Lung (tissue), 12 donors: ENCODE measurements around the gene ANKRD33. TPM values are rescaled to one million over a fixed set of nuclear protein-coding genes. Genes with fewer than 3 reads are reported as not detected.
A peak's percentile ranks its signal among the peaks of the same experiment; 100 is the strongest.

Source experiments
- ATAC-seq: fragments of 200-7000 bp; cut with Tn5 transposase; one replicate; pipeline ENCODE4 v1.9.1; 2020; ENCODE audit warnings: moderate number of reproducible peaks; ENCODE audit not compliant: insufficient read depth, low FRiP score
- DNase-seq, 3 donors: peaks; one replicate each; pipeline ENCODE4 v3.0.0-alpha.2; 2013 to 2017
- H3K27ac ChIP-seq, 2 donors: one replicate each; pipeline ENCODE4 v1.5.1; 2013; ENCODE audit warnings: mild to moderate bottlenecking in 2 of 2, moderate library complexity in 2 of 2, control low read depth in 1 of 2, inconsistent platforms in 1 of 2, low read depth in 1 of 2, low read length in 1 of 2
- H3K27me3 ChIP-seq, 3 donors: one replicate each; pipeline ENCODE4 v1.5.1; 2013; ENCODE audit warnings: low read length in 2 of 3; ENCODE audit not compliant: control insufficient read depth in 3 of 3, insufficient read depth in 3 of 3
- H3K36me3 ChIP-seq, 4 donors: one replicate each; pipeline ENCODE4 v1.5.1; 2013; ENCODE audit warnings: low read length in 4 of 4, mild to moderate bottlenecking in 1 of 4, moderate library complexity in 1 of 4; ENCODE audit not compliant: control insufficient read depth in 4 of 4, insufficient read depth in 4 of 4
- H3K4me1 ChIP-seq, 5 donors: one replicate each; pipeline ENCODE4 v1.5.1; 2013; ENCODE audit warnings: low read length in 5 of 5, mild to moderate bottlenecking in 2 of 5, moderate library complexity in 1 of 5; ENCODE audit not compliant: control insufficient read depth in 5 of 5, insufficient read depth in 5 of 5
- H3K4me3 ChIP-seq: one replicate; pipeline ENCODE4 v1.5.1; 2013; ENCODE audit warnings: mild to moderate bottlenecking, control low read depth, moderate library complexity
- H3K9ac ChIP-seq, 2 donors: one replicate each; pipeline ENCODE4 v1.5.1; 2013; ENCODE audit warnings: low read length in 2 of 2, control low read depth in 1 of 2; ENCODE audit not compliant: insufficient read depth in 1 of 2
- H3K9me3 ChIP-seq, 4 donors: one replicate each; pipeline ENCODE4 v1.5.1; 2013; ENCODE audit warnings: low read length in 3 of 4, mild to moderate bottlenecking in 1 of 4, moderate library complexity in 1 of 4; ENCODE audit not compliant: control insufficient read depth in 4 of 4, insufficient read depth in 3 of 4
- CTCF ChIP-seq: IDR thresholded peaks from 2 replicates; pipeline ENCODE4 v1.5.1; 2012; ENCODE audit warnings: mild to moderate bottlenecking; ENCODE audit errors: control extremely low read depth, extremely low read depth
- WGBS, 2 donors: extraction: QIAGEN DNeasy Blood & Tissue Kit; methylation state at CpG; one replicate each; pipeline ENCODE4 v1.1.7; 2013; 5-methylcytosine and 5-hydroxymethylcytosine counted together
- polyA plus RNA-seq, 2 donors: library from polyadenylated mRNA; stranded (reverse); fragments of 200-250 nt; gene quantifications; one replicate each; pipeline ENCODE4 v1.2.1, GENCODE V29; 2013
- total RNA-seq, 2 donors: library from RNA; depleted of rRNA in 1 of 2; stranded (reverse); fragments of >200 nt in 1 of 2; gene quantifications; one replicate each; pipeline ENCODE4 v1.2.1, GENCODE V29; 2014 to 2021
- donor health status: control.
- donor health status: control.
- donor health status: Bipolar disorder and iron deficiency.
- donor health status: healthy.
- donor health status: DM: yes; HTN: yes; CAD: no.

Gene ANKRD33
- total and polyA plus RNA-seq, 4 donors = 0.14 to 0.50 (median 0.23) TPM

- ATAC-seq (no peak), DNase-seq (no peak)
- Histone ChIP-seq H3K9ac (no peak overlapping the region), H3K4me3 (no peak overlapping the region), H3K9me3 (no peaks in the 10 kb centered on the region), H3K4me1 (peaks cover 0 to 16% (median 7%) of the 10 kb centered on the region in 5 donors), H3K27me3 (peaks cover 0 to 3% (median 0%) of the 10 kb centered on the region in 3 donors), H3K36me3 (no peaks in the 10 kb centered on the region), H3K27ac (peak overlapping the region in 1 of 2 donors; percentile 13)
- no peak for TF ChIP-seq CTCF
- WGBS, 2 donors = 74 to 79% methylated on average over 14 of the region's 14 CpGs
Observed at GRCh38 chr12:51901121-51901817, 13.4 kb downstream of the ANKRD33 start.

GRCh38 chr12:51901881-51902280 lies 14.0 kb downstream of the ANKRD33 start:
- WGBS, 2 donors = 96 to 97% methylated on average over 11 of the region's 11 CpGs
- ATAC-seq (no peak), DNase-seq (no peak)
- Histone ChIP-seq H3K4me3 (no peak overlapping the region), H3K27me3 (peaks cover 0 to 9% (median 0%) of the 10 kb centered on the region in 3 donors), H3K9me3 (no peaks in the 10 kb centered on the region), H3K9ac (no peak overlapping the region), H3K4me1 (peaks cover 0 to 18% (median 7%) of the 10 kb centered on the region in 5 donors), H3K36me3 (no peaks in the 10 kb centered on the region), H3K27ac (no peak overlapping the region)
- no peak for TF ChIP-seq CTCF

- Histone ChIP-seq H3K9me3 (no peaks in the 10 kb centered on the region), H3K4me3 (no peak overlapping the region), H3K4me1 (peaks cover 0 to 38% (median 12%) of the 10 kb centered on the region in 5 donors), H3K36me3 (no peaks in the 10 kb centered on the region), H3K9ac (no peak overlapping the region), H3K27ac (peak overlapping the region; percentile 94 to 96), H3K27me3 (peaks cover 0 to 25% (median 2%) of the 10 kb centered on the region in 3 donors)
- peak in 1 of 3 donors; percentile 74 for DNase-seq
- TF ChIP-seq CTCF = no peak
- ATAC-seq = peak; percentile 12
Observed at GRCh38 chr12:51904951-51905470, 17.1 kb downstream of the ANKRD33 start.
